ENCODE data around the gene RNF212. TPM values are rescaled to one million over a fixed set of nuclear protein-coding genes. Genes with fewer than 3 reads are reported as not detected.
A peak's percentile ranks its signal among the peaks of the same experiment; 100 is the strongest.

The RNF212 gene, protein sequence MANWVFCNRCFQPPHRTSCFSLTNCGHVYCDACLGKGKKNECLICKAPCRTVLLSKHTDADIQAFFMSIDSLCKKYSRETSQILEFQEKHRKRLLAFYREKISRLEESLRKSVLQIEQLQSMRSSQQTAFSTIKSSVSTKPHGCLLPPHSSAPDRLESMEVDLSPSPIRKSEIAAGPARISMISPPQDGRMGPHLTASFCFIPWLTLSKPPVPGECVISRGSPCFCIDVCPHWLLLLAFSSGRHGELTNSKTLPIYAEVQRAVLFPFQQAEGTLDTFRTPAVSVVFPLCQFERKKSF
- 0.11 and 0.80 TPM in 2 replicates for total RNA-seq
- 1.7 and 7.1 TPM in 2 replicates for polyA plus RNA-seq

GRCh38 chr4:1113311-1114009 is at the start of gene RNF212:
TSS of gene RNF212 (minus strand) at chr4:1113564. CDS start at chr4:1113464, 100 bp downstream.
- TF ChIP-seq CTCF (IDR thresholded peaks at IDR 0.05; ENCODE audit: low read depth, low read length) = no peak
- H3K4me1 ChIP-seq (ENCODE audit: low read depth) = no peaks in the 10 kb centered on the region
- peaks cover 84% of the 10 kb centered on the region for H3K27me3 ChIP-seq
- no peaks in the 10 kb centered on the region for H3K9me3 ChIP-seq (ENCODE audit: low read depth)
- peak; percentile 7 to 32 for DNase-seq (ENCODE audit: low read depth in 1 of 2, low spot score in 1 of 2)
- no peak within 1 kb of the TSS for H3K27ac ChIP-seq
- H3K4me3 ChIP-seq = peak within 1 kb of the TSS; percentile 16
- no peaks in the 10 kb centered on the region for H3K36me3 ChIP-seq

DNA sequence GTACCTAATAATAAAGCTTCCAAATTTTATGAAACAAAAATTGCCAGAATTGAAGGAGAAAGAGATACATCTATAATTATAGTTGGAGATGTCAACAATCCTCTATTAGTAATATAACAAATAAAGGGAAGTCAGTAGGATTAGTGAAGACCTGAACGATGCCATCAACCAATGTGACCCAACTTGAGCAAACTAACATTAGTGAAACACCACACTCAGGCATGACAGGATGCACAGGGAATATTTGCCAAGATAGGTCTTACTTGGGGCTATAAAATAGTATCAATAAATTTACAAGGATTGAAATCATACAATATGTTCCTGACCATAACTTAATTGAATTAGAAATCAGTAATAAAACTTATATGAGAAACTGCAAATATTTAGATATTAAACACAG is 47.0 kb upstream of the RNF212 start:
- Histone ChIP-seq H3K9me3 (ENCODE audit: low read depth) (no peaks in the 10 kb centered on the region), H3K27me3 (peaks cover 6% of the 10 kb centered on the region), H3K4me1 (ENCODE audit: low read depth) (no peaks in the 10 kb centered on the region), H3K4me3 (no peak overlapping the region), H3K36me3 (no peaks in the 10 kb centered on the region), H3K27ac (no peak overlapping the region)
- DNase-seq (ENCODE audit: low read depth in 1 of 2, low spot score in 1 of 2) = no peak
- TF ChIP-seq CTCF (IDR thresholded peaks at IDR 0.05; ENCODE audit: low read depth, low read length) = no peak

DNA sequence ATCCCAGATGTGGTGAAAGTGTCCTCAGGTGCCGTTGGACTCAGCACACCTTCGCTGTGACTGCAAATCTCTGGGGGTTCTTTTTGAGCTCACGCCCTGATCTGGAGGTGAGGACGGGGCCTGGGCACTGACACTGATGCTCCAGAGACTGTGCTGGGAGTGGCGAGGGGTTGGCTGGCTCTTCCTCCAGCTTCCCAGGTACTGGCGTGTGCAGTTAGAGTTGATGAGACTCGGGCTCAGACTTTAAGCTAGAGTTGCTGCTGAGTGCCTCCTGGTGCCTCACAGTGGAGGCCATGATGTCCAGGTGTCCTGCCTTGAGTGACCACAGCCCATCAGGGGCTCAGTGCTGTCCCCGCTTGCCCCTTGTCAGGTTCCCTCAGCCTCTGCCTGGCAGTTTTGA is 42.7 kb upstream of the RNF212 start:
- H3K4me1 ChIP-seq (ENCODE audit: low read depth) = no peaks in the 10 kb centered on the region
- H3K27me3 ChIP-seq = peaks cover 3% of the 10 kb centered on the region
- H3K36me3 ChIP-seq = no peaks in the 10 kb centered on the region
- no peak for DNase-seq (ENCODE audit: low read depth in 1 of 2, low spot score in 1 of 2)
- no peak overlapping the region for H3K27ac ChIP-seq
- TF ChIP-seq CTCF (IDR thresholded peaks at IDR 0.05; ENCODE audit: low read depth, low read length) = no peak
- H3K4me3 ChIP-seq = no peak overlapping the region
- H3K9me3 ChIP-seq (ENCODE audit: low read depth) = no peaks in the 10 kb centered on the region

DNA sequence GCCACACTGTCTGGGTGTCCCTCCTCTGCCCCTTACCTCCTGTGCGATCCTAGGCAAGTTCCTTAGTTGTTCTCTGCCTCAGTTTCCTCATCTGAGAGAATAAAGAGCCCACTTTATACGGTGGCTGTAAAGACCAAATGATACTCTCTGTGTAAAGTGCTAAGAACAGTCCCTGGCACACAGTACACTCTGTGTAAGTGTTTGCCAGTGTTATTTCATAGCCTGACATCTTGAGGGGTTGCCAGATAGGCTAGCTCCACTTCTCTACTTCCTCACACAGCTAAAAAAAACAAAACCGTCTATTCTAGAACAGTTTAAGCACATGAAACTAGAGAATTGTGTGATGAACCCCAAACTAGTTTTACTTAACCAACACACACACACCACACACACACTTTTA is 42.0 kb upstream of the RNF212 start:
- H3K27me3 ChIP-seq = peaks cover 3% of the 10 kb centered on the region
- no peak for DNase-seq (ENCODE audit: low read depth in 1 of 2, low spot score in 1 of 2)

More for the DNA sequence above, 42.0 kb upstream of the RNF212 start:
- Histone ChIP-seq H3K4me1 (ENCODE audit: low read depth) (no peaks in the 10 kb centered on the region), H3K27ac (no peak overlapping the region), H3K9me3 (ENCODE audit: low read depth) (no peaks in the 10 kb centered on the region), H3K4me3 (no peak overlapping the region), H3K36me3 (no peaks in the 10 kb centered on the region)
- TF ChIP-seq CTCF (IDR thresholded peaks at IDR 0.05; ENCODE audit: low read depth, low read length) = no peak
